Spleen (tissue), 7 donors: ENCODE results near the gene RINT1.
"Not testable (repeated sequence)": the region's sequence is repeated elsewhere in the genome, so short reads cannot be mapped to it uniquely, and the experiment has no call there.

ENCODE experiments used
- CTCF ChIP-seq, 11 experiments: fragments of 200-600 bp in 7 of 11; fragments of 450-650 bp in 4 of 11; sonication (generic) in 4 of 11; IDR thresholded peaks in 8 of 11; conservative IDR thresholded peaks in 3 of 11; 1 replicate in 7 of 11; 2 replicates in 4 of 11; pipeline versions ENCODE4 v1.4.0 to v1.8.0; 2016 to 2021; ENCODE audit warnings: antibody characterized with exemption in 11 of 11, inconsistent platforms in 4 of 11, mild to moderate bottlenecking in 1 of 11
- POLR2AphosphoS5 ChIP-seq, 3 donors: sonication (generic); formaldehyde crosslinking; IDR thresholded peaks; one replicate each; pipeline ENCODE4 v1.5.1; 2017; ENCODE audit warnings: antibody characterized with exemption in 3 of 3
- donor health status: DM: no; HTN: no; CAD: no; lungs with moderate emphysema.
- donor health status: DM: no; HTN: no; CAD: no.
- donor health status: DM: no; HTN: no; CAD: no.

GRCh38 chr7:105524423-105524822, 7.6 kb upstream of the RINT1 start:
- TF ChIP-seq CTCF (IDR thresholded peaks at IDR 0.05 in 8 of 11, conservative IDR thresholded peaks at IDR 0.05 in 3 of 11); POLR2AphosphoS5 (IDR thresholded peaks at IDR 0.05): not testable (repeated sequence)
